KOPT-K1 (cell line): ENCODE data around the gene GAMT.

Experiments used
- H3K27ac ChIP-seq: fragments of 200-600 bp; sonication (generic); 2 replicates; pipeline ENCODE4 v1.5.1; 2016; ENCODE audit warnings: antibody characterized with exemption, mild to moderate bottlenecking, low read depth, low read length; ENCODE audit not compliant: poor library complexity, severe bottlenecking
- H3K36me3 ChIP-seq: fragments of 200-600 bp; sonication (generic); 2 replicates; pipeline ENCODE4 v1.5.1; 2017; ENCODE audit warnings: antibody characterized with exemption, mild to moderate bottlenecking, low read length, moderate library complexity; ENCODE audit not compliant: insufficient read depth
- H3K9me3 ChIP-seq: fragments of 200-600 bp; sonication (generic); 2 replicates; pipeline ENCODE4 v1.5.1; 2017; ENCODE audit warnings: antibody characterized with exemption, low read length, mild to moderate bottlenecking; ENCODE audit not compliant: insufficient read depth, poor library complexity, severe bottlenecking

The GAMT gene

DNA sequence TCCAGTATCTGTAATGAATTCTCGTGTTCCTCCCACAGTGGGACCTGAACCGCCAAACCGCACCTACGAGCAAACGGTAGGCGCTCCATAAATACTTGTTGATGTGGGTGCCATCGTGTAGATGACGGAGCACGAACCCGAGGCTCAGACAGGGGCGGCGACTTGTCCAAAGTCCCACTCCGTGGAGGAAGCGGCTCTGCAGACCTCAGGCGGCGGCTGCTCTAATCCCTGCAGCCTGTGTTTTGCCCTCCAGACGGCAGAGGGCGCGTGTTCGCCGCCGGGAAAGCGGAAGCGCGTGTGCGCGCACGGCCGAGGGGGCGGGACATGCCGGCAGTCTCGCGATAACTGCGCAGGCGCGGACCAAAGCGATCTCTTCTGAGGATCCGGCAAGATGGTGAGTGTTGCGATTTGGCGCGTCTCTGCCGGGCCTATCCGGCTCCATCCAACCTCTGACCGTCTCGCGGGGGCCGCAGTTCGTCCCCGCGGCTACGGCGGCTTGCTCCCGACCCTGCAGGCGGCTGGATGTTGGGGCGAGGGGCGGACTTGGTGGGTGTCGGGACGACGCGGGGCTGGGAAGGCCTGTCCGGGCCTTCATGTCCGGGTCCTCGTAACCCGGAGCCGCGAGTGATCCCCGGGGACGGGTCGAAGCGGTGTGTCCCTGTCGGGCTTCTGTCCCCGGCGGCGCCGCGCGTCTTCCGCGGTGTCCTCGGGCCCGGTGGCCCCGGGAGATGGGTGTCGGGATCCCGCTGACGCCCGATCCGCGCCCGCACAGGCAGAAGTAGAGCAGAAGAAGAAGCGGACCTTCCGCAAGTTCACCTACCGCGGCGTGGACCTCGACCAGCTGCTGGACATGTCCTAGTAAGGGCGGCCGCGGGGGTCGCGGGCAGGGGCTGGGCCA lies 36.9 kb upstream of the GAMT start, which contains the start of gene RPS15:
Gene RPS15, plus strand, starts transcription at position 362 of the 898 bp plus-strand sequence. Its CDS starts 30 bp downstream, at position 392.
- H3K36me3 ChIP-seq: peaks cover 66% of the 10 kb centered on the region
- peak within 1 kb of the TSS; percentile 91 for H3K27ac ChIP-seq
- H3K9me3 ChIP-seq: no peaks in the 10 kb centered on the region

DNA sequence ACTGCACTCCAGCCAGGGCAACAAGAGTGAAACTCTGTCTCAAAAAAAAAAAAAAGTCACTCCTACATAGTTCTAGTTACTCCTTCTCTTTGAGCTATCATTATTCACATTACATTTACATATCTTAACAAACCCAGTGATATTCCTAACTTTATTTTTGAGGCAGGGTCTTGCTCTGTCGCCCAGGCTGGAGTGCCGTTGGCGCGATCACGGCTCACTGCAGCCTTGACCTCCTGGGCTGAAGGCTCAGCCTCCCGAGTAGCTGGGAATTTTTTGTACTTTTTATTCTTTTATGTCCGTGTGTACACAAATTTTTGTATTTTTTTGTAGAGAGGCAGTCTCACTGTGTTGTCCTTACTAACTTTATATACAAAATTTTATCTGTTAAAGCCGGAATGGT lies 36.3 kb upstream of the GAMT start:
- Histone ChIP-seq H3K27ac (peak overlapping the region; percentile 91), H3K9me3 (no peaks in the 10 kb centered on the region), H3K36me3 (peaks cover 67% of the 10 kb centered on the region)

DNA sequence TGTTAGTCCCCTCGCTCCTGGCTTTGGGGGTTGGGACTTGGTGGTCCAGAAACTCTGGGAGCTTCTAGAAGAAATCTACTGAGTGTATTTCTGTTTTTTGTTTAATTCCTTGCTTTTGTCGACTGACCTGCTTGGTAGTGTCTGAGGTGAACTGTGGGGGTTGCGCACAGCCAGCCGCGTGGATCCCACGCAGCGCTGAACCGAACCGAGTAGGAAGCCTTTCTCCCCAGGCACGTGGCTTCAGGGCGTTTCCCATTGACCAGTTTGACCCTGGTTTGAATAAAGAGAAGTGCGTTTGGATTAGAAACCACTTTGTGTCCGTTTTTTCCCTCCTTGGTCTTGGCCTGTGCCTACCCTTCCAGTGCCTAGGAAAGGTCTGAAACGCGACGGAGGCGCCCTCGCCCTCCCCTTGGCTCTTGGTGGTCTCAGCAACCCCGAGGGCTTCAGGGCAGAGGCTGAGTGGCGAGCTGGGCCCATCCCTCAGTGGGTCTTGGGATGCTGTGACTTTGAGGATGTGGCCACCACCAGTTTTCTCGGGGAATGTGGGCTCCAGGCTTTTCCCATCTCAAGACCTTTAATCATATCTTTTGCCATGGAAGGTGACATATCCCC lies 34.1 kb upstream of the GAMT start:
- Histone ChIP-seq H3K9me3 (no peaks in the 10 kb centered on the region), H3K36me3 (peaks cover 61% of the 10 kb centered on the region), H3K27ac (no peak overlapping the region)

DNA sequence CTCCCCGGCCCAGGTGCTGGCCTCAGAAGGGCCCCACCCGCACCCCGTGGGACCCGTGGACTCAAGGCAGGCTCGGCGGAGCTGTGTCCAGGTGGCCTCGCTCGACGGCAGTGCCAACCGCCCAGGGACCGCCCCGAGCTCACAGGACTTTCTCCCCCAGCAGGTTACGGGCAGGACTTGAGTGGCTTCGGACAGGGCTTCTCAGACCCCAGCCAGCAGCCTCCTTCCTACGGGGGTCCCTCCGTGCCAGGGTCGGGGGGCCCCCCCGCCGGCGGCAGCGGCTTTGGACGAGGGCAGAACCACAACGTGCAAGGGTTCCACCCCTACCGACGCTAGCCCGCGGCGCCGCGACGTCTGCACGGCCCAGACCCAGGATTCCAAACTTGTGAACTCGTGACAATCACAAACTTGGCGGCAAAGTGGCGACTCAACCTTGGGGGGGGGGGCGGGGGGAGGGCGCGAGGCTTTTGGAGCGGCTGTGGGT lies 33.3 kb upstream of the GAMT start:
- Histone ChIP-seq H3K9me3 (no peaks in the 10 kb centered on the region), H3K27ac (no peak overlapping the region), H3K36me3 (peaks cover 61% of the 10 kb centered on the region)

DNA sequence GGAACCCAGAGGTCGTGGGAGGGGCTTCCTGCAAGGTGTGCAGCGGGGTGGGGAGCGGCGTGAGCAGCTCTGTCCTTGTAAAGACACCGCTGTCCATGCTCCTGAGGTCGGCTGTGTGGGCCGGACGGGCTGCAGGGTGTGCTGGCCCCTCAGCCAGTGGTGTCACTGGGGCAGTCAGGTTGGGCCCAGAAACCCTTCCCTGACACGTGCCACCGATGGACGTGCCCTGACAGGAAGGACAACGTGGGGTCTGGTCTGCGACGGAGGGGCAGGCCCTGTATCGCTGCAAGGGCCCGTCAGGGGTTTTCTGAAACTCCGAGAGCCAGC lies 32.7 kb upstream of the GAMT start:
- Histone ChIP-seq H3K9me3 (no peaks in the 10 kb centered on the region), H3K27ac (no peak overlapping the region), H3K36me3 (peaks cover 62% of the 10 kb centered on the region)

DNA sequence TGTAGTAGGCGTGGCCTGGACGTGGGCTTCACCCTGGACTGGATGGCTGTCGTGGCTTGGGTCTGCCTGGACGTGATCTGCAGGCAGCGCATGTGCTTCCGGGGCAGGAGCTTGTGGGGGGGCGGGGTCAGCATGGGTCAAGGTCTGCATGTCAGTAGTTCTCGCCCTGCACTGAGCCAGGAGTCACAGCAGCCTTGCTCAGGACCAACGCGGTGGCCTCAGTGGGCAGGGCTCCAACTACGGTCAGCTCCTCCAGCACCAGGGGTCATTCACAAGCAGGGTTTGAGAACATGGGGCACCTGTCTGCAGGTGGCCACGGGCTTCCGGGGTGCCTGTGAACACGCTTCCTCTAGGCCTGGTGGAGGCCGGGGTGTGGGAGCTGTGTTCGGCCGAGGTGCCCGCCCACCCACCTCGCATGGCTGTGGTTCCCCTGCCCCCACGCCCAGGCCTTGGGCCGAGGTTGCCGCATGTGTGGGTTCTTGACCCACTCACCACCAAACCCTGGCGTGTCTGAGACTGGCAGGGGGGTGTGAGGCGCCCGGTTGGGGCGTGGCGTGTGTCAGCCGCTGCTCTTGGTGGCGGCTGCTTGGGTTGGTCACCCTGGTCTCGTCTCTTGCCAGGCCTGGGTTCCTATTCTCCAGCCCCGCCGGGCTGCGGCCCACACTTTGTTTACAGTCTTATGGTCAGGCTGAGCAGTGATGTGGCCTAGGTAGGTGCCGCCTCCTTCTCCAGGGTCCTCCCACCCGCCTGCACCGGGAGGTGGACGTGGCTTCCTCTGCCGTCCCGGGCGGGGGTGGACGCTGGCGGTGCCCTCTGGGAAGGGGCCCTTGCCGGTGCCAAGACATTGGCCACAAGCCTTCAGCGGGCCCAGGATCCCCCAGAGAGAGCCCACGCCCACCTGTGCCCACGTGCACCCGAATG lies 32.0 kb upstream of the GAMT start:
- Histone ChIP-seq H3K9me3 (no peaks in the 10 kb centered on the region), H3K27ac (no peak overlapping the region), H3K36me3 (peaks cover 68% of the 10 kb centered on the region)

DNA sequence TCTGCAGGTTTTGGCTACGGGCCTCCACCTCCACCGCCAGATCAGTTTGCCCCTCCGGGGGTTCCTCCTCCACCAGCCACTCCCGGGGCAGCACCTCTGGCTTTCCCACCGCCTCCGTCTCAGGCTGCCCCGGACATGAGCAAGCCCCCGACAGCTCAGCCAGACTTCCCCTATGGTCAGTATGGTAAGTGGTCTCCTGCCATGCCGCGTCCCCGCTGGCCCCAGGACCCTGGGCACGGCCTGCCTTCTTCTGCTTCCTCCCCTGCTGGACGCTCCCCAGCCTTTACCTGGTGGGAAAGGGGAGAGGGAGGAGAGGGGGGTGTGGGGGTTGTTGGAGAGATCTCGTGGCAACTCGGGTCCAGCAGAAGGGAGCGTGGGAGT lies 31.2 kb upstream of the GAMT start:
- H3K27ac ChIP-seq: no peak overlapping the region
- H3K9me3 ChIP-seq: no peaks in the 10 kb centered on the region
- H3K36me3 ChIP-seq: peaks cover 77% of the 10 kb centered on the region

DNA sequence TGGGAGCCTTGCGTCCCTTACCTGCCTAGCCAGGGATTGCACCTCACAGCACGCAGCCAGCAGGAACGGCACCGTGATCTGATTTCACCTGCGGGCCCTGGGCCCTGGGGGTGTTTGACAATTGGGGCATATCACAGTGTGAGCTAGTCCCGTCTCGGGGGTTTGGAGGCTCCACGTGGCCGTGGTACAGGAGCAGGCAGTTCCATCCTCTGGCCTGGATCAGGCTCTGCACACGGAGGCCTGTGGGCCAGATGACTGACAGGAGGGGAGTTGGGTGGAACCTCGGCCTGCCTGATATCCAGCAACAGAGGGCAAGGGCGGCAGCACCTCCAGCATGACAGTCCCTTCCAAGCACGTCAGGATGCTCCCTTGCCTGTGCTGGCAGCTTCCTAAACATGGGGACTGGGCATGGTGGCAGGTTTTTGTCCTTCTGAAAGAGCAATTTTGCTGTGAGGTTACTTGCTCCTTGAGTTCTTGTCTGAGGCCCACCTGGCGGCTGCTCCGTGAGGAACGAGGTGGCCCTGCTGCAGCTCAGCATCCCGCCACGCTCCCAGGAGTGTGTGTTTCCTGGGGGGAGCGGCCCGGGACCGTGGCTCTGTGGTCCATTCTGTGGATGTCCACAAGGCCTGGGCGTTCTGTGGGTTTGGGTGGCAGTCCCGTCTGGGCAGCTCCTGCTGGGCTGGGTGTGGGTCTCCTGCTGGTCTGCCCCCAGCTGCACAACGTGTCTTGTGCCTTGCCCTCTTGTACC lies 30.6 kb upstream of the GAMT start:
- peaks cover 83% of the 10 kb centered on the region for H3K36me3 ChIP-seq
- H3K27ac ChIP-seq: no peak overlapping the region
- H3K9me3 ChIP-seq: no peaks in the 10 kb centered on the region

DNA sequence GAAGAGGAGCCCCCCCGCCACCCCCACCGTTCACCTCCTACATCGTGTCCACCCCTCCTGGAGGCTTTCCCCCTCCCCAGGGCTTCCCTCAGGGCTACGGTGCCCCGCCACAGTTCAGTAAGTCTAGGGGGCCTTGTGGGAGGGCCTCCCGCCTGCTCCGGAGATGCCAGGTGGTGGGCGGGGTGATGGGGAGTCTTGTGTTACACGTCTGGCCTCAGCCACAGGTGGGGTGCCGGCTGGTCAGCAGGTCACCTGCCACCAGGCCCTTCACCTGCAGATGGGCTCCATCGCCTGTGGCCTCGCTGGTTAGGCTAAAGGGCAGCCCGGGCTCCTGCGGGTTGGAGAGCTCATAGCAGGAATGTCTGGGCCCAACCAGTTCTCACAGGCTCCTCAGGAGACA lies 28.9 kb upstream of the GAMT start:
- H3K36me3 ChIP-seq: peaks cover 93% of the 10 kb centered on the region
- H3K9me3 ChIP-seq: no peaks in the 10 kb centered on the region
- no peak overlapping the region for H3K27ac ChIP-seq

DNA sequence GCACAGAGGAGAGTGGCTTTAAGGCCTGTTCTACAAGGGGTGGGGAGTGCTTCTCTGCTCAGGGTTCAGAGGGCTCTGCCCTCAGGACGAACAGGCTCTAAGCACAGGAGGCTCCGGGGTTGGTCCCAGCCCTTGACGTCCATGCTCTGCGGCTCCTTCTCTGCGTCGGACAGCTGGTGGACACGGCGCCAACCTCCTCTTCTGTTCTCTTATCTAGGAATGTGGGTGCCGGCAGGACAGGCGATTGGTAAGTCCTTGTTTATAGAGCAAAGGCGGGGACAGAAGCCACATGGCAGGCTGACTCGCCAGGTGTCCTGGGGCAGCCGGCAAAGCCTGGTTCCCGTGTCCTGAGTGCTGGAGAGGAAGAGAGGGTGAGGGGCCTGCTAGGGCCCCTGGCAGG lies 28.4 kb upstream of the GAMT start:
- Histone ChIP-seq H3K27ac (no peak overlapping the region), H3K9me3 (no peaks in the 10 kb centered on the region), H3K36me3 (peaks cover 93% of the 10 kb centered on the region)

DNA sequence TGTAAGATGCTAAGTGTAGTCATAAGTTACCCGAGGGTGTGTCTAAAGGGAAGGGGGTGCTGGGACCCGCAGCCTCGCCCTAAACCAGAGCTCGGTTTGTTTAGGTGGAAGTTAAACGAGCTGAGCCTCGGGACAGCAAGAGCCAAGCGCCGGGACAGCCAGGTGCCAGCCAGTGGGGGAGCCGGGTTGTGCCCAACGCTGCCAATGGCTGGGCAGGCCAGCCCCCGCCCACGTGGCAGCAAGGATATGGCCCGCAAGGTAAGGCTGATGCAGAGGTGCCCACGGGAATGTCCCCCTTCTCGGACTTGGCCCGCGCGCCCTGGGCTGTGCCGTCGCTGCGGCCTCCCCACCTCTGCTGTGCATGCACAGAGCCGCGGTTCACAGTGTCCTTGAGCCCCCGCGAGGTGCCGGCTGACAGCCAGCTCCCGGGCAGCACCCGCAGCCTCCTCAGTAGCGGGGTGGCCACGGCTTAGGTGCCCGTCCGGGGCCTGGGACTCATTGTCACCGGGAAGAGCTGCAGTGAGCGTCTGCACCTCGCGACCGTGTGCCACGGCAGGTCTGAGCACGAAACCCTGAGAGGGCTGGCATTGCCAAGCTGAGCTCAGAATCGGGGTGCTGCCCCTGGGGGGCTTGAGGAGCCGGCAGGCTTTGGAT lies 27.5 kb upstream of the GAMT start:
- no peak overlapping the region for H3K27ac ChIP-seq
- no peaks in the 10 kb centered on the region for H3K9me3 ChIP-seq
- peaks cover 93% of the 10 kb centered on the region for H3K36me3 ChIP-seq

DNA sequence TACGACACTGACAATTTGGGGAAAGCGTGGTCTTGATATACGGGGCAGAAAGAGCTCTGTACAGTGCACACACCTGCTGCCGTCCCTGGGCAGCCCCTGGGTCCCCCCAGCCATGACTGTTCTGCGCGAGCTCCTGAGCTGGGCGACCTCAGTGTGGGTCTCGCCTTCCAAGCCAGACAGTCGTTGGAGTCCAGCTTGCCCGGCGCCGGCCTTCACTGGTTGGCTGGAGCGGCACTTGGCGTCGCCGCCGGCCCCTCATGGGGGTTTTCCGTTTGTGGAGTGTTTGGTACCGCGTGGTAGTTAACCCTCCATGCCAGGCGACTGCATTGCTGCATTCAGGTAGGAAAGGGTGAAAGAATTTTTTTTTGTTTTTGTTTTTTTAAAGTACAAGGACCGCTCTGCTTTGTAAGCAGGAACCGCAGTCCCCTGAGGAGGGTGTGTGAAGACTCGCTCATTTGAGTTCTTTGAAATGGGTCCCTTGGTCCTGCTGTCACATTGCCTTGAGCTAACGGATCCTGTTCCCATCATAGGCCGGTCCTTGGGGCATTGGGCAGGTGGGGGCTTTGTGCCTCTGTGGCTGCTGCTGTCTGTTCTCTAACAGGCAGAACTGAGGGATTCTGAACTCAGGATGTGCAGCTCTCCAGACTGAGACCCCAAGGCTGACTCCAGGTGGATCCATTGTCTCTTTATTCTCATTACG lies 26.0 kb upstream of the GAMT start:
- H3K27ac ChIP-seq: no peak overlapping the region
- no peaks in the 10 kb centered on the region for H3K9me3 ChIP-seq
- H3K36me3 ChIP-seq: peaks cover 93% of the 10 kb centered on the region

DNA sequence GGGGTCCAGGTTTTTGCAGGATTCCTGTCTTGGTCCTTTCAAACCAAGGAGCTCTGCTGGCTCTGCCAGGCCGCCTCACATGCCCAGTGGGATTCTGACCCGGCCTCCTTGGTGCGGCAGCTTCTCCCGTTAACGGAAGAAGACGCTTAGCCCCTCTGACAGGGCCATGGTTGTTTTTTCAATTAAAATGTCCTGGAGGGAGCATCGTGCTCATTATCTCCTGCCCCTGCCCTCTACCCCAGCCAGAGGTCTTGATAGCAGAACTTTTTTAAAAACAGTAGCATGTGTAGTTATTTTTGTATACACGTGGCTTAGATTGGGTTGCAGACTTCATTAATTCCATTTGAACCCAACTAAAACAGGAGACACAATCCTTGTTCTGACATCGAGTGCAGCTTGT lies 25.4 kb upstream of the GAMT start:
- Histone ChIP-seq H3K27ac (no peak overlapping the region), H3K36me3 (peaks cover 93% of the 10 kb centered on the region)

DNA sequence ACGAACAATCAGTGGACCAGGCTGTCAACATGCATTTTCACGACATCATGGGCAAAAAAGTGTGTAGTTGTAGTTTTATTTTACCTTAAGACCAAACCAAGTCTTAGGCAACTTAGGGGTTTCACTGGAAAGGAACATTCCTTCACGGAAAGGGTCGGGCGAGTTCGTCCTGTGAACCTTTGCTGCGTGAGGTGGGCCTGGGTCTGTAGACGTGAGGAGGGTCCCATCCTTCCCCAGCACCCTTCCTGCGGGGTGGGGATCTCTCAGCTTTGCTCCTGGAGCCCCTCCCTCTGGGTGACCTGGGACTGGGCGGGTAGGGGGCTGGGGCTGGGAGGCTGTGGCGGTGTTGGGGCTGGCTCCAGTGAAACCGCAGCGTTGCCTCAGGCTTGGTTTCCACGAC lies 24.6 kb upstream of the GAMT start:
- Histone ChIP-seq H3K36me3 (peaks cover 96% of the 10 kb centered on the region), H3K27ac (no peak overlapping the region), H3K9me3 (no peaks in the 10 kb centered on the region)

More for the DNA sequence above, 25.4 kb upstream of the GAMT start:
- no peaks in the 10 kb centered on the region for H3K9me3 ChIP-seq
